Stimulated activated naive CD8-positive, alpha-beta T cell treated with anti-CD3 and anti-CD28 coated beads, Interleukin-15, Interleukin-2, amounts not matched to agents 100 ng/mL and 50 ng/mL, for 24 hours (primary cell): ENCODE measurements around the gene NR1H4.

Source experiments
- H3K27ac Mint-ChIP-seq: one replicate; pipeline ENCODE4 v1.8.0; 2021; ENCODE audit warnings: mild to moderate bottlenecking, mixed read lengths
- H3K27me3 Mint-ChIP-seq: one replicate; pipeline ENCODE4 v1.8.0; 2021; ENCODE audit warnings: mixed read lengths
- H3K36me3 Mint-ChIP-seq: one replicate; pipeline ENCODE4 v1.8.0; 2021; ENCODE audit warnings: low read depth, mixed read lengths
- H3K4me1 Mint-ChIP-seq: one replicate; pipeline ENCODE4 v1.8.0; 2021; ENCODE audit warnings: low read depth, mixed read lengths
- H3K4me3 Mint-ChIP-seq: one replicate; pipeline ENCODE4 v1.8.0; 2021; ENCODE audit warnings: mild to moderate bottlenecking, mixed read lengths
- H3K9me3 Mint-ChIP-seq: one replicate; pipeline ENCODE4 v1.8.0; 2021; ENCODE audit warnings: mixed read lengths

NR1H4 gene

DNA sequence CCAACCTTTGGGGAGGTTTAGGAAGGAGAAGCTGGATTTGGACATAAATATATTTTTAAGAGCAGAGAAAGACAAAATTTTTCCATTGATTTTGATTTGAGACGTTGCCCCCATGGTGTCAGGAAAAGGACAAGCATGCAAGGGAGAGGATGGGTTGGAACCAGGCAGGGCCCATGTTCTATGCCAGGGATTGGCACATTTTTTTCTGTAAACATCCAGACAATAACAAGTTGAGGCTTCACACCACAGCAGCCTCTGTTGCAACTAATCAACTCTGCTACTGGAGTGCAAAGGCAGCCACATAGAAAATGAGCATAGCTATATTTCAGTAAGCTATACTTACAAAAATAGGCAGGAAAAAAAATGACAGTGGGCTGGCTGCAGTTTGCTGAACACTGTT is 44.7 kb downstream of the NR1H4 start:
- no peaks in the 10 kb centered on the region for H3K36me3 Mint-ChIP-seq
- no peak overlapping the region for H3K4me3 Mint-ChIP-seq
- H3K27ac Mint-ChIP-seq, result no peak overlapping the region
- peaks cover 11% of the 10 kb centered on the region for H3K27me3 Mint-ChIP-seq
- H3K4me1 Mint-ChIP-seq, result no peaks in the 10 kb centered on the region
- H3K9me3 Mint-ChIP-seq, result peaks cover 9% of the 10 kb centered on the region

DNA sequence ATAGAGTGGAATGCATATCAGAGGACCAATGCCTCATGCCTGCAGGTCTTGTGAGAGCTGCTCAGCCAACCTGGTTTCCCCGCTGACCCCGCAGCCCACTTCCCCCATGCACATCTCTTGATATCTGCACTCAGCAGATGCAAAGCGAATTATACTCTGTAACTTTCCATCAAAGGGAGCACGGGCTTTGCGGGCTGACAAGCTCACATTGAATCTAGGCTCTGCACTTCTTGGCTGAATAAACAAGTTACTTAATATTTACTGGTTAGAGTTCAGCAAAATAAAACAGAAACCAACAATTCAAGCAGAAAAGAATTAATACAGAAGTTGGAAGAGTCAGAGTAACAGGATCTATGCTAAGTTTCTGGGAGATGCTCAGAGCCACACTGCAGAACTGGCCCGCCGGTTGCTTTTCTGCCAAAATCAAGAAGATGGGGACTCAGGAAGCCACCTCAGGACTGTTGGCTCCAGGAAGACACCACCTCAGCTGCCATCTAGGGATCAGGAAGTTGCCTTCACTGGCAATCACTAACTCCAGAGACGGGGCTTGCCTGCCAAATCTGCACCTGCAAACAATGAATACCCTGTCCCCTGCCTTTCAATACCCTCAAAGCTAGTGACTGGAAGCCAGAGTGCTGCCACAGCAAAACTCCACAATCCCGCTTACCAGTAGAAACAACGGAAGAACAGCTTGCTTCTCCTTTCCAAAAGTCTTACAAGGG is 46.5 kb downstream of the NR1H4 start:
- no peaks in the 10 kb centered on the region for H3K36me3 Mint-ChIP-seq
- H3K27me3 Mint-ChIP-seq, result peaks cover 16% of the 10 kb centered on the region

DNA sequence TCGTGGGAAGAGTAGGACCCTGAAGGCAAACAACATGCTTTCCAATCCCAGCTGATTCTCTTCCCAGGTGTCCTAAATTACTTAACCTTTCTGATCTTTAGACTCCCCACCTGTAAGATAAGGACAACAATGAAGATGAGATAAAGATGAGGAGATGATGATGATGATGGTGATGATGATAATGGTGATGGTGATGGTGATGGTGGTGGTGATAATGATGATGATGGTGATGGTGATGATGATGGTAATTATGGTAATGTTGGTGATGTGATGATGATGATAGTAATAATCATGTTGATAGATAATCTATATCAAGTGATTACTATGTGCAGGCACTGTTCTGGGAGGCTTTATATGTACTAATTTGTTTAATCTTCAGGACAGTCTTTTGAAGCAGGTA is 48.3 kb downstream of the NR1H4 start:
- H3K27me3 Mint-ChIP-seq, result peaks cover 16% of the 10 kb centered on the region
- no peaks in the 10 kb centered on the region for H3K4me1 Mint-ChIP-seq
- H3K36me3 Mint-ChIP-seq, result no peaks in the 10 kb centered on the region
- H3K27ac Mint-ChIP-seq, result no peak overlapping the region
- peaks cover 8% of the 10 kb centered on the region for H3K9me3 Mint-ChIP-seq
- H3K4me3 Mint-ChIP-seq, result no peak overlapping the region

More for the DNA sequence above, 46.5 kb downstream of the NR1H4 start:
- H3K9me3 Mint-ChIP-seq, result peaks cover 9% of the 10 kb centered on the region
- H3K4me3 Mint-ChIP-seq, result no peak overlapping the region
- no peaks in the 10 kb centered on the region for H3K4me1 Mint-ChIP-seq
- H3K27ac Mint-ChIP-seq, result no peak overlapping the region

DNA sequence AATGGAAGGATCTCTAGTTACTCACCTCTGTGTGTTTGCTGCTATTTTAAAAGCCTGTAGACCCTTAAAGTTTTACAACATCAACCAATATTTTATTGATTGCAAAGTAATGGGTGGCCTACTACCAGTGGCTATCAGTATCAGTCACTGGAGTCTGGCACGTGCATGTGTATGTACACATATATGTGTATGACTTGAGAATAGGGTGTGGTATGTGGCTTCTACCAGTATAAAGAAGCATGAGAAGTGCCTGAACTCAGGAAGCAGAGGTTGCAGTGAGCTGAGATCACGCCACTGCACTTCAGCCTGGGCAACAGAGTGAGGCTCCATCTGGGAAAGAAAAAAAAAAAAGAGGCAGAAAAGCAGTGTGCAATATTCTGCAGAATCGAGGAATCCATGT is 54.4 kb downstream of the NR1H4 start:
- no peaks in the 10 kb centered on the region for H3K9me3 Mint-ChIP-seq
- peaks cover 8% of the 10 kb centered on the region for H3K27me3 Mint-ChIP-seq
- no peak overlapping the region for H3K27ac Mint-ChIP-seq
- H3K4me3 Mint-ChIP-seq, result no peak overlapping the region
- no peaks in the 10 kb centered on the region for H3K4me1 Mint-ChIP-seq
- no peaks in the 10 kb centered on the region for H3K36me3 Mint-ChIP-seq

DNA sequence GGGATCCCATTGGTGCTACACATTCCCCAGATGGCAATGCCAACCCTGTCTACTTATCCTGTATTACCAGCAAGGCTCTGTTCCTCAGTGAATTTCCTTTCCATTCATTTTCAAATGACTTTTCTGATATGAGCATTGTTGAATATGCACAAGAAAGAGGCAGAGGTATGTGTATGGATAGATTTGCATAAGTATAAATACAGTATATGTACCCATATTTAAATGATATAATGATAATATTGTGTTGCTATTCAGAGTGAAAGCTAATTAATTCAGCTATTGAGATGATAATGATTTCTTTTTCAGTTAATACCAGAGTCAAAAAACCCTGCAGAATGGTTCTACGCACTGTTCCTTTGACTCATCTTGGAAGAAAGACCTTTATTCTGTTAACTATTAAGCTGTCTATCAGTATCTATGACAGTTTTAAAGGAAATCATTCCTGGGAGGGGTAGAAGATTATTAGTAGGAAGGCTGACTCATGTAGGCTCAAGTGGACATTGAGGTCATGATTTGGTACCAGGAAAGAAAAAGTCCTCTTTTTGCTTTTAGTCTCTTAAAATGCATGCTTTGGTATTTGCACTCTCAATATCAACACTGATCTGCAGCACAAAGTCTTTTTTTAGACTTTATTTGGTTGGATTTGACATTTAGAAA is 54.9 kb downstream of the NR1H4 start:
- Mint-ChIP-seq H3K9me3 (no peaks in the 10 kb centered on the region), H3K4me1 (no peaks in the 10 kb centered on the region), H3K4me3 (no peak overlapping the region), H3K27ac (no peak overlapping the region), H3K27me3 (peaks cover 12% of the 10 kb centered on the region), H3K36me3 (no peaks in the 10 kb centered on the region)

DNA sequence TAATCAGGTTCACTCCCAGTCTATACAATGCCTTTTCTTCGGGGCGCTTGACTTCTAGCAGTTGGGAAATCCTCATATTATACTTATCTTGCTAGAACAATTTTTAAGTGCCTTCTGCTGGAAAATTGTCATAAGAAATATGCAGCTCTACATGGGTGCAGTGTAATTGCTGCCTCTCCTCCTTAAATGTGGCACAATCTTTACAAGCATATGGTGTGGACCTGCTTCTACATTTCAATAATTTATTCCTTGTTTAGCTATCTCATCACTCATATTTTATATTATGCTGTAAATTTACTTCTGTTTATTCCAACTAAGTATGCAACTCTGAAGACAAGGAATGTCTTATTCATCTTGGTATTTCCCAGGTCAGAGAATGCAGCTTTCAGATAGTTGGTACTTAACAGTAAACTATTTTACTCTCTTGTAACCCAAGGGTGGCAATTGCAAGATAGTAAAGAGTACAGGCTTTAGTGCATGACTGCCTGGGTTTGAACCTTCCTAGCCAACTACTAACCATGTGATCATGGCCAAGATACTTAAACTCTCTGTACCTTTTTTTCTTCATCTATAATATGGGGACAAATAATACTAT is 56.2 kb downstream of the NR1H4 start:
- H3K27me3 Mint-ChIP-seq, result peaks cover 9% of the 10 kb centered on the region
- no peaks in the 10 kb centered on the region for H3K4me1 Mint-ChIP-seq
- H3K36me3 Mint-ChIP-seq, result no peaks in the 10 kb centered on the region
- no peak overlapping the region for H3K27ac Mint-ChIP-seq
- no peak overlapping the region for H3K4me3 Mint-ChIP-seq
- H3K9me3 Mint-ChIP-seq, result no peaks in the 10 kb centered on the region

DNA sequence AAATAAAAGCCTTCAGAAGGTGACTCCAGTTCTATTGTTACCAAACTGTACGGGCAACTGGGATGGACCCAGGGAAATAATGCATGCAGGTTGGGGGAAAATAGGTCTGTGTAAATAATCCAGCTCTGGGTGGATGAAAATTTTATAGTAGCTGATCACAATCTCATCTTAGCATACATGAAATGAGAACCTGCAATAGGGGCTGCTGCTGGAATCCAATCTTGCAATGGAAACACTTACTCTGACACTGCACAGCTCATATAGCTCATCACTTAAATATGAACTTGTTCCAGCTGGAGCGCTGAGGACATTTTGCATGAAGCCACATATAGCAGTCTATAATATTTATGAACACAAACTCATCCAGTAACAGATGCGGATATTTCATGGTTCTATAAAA is 59.7 kb downstream of the NR1H4 start:
- H3K4me3 Mint-ChIP-seq, result no peak overlapping the region
- H3K36me3 Mint-ChIP-seq, result no peaks in the 10 kb centered on the region
- no peaks in the 10 kb centered on the region for H3K4me1 Mint-ChIP-seq
- H3K27ac Mint-ChIP-seq, result no peak overlapping the region
- H3K27me3 Mint-ChIP-seq, result peaks cover 13% of the 10 kb centered on the region
- no peaks in the 10 kb centered on the region for H3K9me3 Mint-ChIP-seq

DNA sequence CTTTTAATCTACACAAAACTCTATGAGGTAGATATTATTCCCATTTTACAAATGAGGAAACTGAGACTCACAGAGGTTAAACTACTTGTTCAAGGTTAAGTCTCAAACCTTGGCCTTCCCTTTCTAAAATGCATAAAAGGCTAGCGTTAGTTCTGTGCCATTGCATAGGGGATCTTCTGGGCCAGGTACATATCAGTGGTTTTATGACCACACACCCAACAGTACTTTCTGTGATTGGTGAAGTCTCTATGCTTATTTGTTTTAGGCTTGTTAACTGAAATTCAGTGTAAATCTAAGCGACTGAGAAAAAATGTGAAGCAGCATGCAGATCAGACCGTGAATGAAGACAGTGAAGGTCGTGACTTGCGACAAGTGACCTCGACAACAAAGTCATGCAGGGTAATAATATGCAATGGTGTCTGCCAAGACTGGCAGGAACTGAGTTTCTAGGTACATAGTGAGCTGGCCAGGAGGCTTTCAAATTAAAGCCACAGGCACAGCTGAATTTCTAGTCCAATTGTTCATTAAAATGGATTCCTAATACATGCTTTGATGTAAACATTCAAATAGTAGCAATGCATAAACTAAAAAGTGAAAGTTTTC is 61.1 kb downstream of the NR1H4 start:
- no peaks in the 10 kb centered on the region for H3K4me1 Mint-ChIP-seq
- no peak overlapping the region for H3K4me3 Mint-ChIP-seq
- H3K36me3 Mint-ChIP-seq, result no peaks in the 10 kb centered on the region
- no peak overlapping the region for H3K27ac Mint-ChIP-seq
- H3K9me3 Mint-ChIP-seq, result no peaks in the 10 kb centered on the region
- peaks cover 13% of the 10 kb centered on the region for H3K27me3 Mint-ChIP-seq

DNA sequence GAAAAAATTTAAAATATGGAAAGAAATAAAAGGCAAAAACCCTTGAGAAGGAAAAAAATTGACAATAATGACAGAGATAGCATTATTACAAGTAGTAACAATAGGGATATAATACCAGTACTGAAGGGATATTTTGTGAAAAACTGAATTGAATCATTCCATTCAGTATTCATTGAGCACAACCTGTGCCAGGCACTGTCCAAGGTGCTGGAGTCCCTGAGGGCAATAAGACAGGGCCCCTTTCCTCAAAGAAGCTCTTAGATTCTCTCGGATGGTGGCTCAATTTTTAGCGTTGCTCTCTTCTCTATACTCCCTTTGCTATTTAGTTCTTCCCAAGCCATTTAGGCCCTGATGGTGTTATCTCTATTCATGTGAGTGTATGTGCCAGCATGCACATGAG is 65.5 kb downstream of the NR1H4 start:
- Mint-ChIP-seq H3K9me3 (no peaks in the 10 kb centered on the region), H3K27me3 (peaks cover 10% of the 10 kb centered on the region), H3K36me3 (no peaks in the 10 kb centered on the region), H3K4me3 (no peak overlapping the region), H3K4me1 (no peaks in the 10 kb centered on the region), H3K27ac (no peak overlapping the region)

DNA sequence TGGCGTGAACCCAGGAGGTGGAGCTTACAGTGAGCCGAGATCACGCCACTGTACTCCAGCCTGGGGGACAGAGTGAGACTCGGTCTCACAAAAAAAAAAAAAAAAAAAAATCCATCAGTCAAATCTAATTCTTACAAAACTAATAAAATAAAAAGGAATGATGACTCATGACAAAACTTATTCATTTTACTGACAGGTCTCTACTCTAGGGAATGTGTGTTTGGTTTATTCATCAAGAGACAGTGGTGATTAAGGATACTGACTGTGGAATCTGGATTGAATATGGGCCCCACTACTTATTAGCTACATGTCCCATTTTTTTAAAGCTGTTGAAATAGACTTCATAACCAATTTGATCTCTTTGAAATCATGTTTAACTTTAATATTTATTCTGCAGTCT is 70.5 kb downstream of the NR1H4 start:
- no peak overlapping the region for H3K4me3 Mint-ChIP-seq
- no peaks in the 10 kb centered on the region for H3K4me1 Mint-ChIP-seq
- H3K27me3 Mint-ChIP-seq, result peaks cover 6% of the 10 kb centered on the region
- no peaks in the 10 kb centered on the region for H3K9me3 Mint-ChIP-seq
- H3K36me3 Mint-ChIP-seq, result no peaks in the 10 kb centered on the region
- H3K27ac Mint-ChIP-seq, result no peak overlapping the region

DNA sequence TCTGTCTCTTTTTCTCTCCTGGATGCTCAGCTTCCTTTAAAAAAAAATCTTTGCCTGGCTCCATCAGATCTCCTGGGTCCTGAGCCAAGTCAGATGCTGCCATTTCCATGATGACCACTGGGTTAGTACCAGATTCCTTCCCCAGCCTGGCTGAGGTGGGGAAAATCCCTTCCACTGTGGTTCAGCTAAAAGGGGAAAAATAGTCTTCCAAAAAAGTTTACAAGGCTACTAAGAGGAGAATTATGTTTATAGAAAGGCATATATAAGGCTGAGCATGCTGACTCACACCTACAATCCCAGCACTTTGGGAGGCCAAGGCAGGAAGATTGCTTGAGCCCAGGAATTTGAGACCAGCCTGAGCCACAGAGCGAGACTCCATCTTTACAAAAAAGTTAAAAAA is 71.4 kb downstream of the NR1H4 start:
- Mint-ChIP-seq H3K4me1 (no peaks in the 10 kb centered on the region), H3K27ac (no peak overlapping the region), H3K9me3 (no peaks in the 10 kb centered on the region), H3K36me3 (no peaks in the 10 kb centered on the region), H3K4me3 (no peak overlapping the region), H3K27me3 (peaks cover 6% of the 10 kb centered on the region)

DNA sequence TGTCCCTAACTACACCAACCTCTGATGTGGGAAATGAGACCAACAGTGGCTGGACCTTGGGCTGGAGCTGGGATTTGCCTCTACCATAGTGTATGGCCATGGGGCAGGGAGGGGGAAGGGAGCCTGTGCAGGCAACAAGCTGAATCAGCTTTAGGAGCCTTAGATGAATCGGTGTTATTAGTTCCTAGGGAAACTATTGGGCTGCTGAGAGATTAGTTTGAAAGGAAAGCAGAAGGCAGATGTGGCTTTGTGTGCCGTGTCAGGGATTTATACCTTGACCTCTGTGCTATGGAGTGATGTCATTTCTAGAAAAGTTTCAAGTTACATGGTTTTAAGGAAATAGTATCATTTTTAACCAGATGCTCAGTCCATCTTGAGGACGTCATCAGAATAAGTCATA is 80.3 kb downstream of the NR1H4 start:
- Mint-ChIP-seq H3K4me3 (no peak overlapping the region), H3K4me1 (no peaks in the 10 kb centered on the region)

DNA sequence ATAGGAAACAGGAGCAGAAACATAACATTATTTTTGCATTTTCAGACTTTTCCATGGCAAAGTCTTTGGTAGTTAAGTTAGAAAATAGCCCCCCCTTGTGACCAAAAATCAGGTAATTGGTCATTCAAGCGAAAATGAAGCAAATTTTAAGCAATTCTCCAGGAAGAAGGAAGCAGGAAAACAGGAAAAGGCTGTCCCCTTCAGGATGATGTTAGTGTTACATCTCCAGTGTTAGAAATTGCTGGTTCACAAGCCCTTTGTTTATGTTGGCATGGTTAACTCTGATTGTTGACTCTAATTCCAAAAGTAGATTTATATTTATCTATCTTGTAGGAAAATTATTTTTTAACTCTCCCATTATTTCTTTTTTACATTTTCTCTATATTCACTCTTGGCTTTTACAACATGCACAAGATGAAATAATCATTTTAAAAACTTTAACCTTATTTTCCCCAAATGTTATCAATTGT is 81.0 kb downstream of the NR1H4 start:
- Mint-ChIP-seq H3K4me1 (no peaks in the 10 kb centered on the region), H3K27ac (no peak overlapping the region), H3K9me3 (no peaks in the 10 kb centered on the region), H3K27me3 (no peaks in the 10 kb centered on the region), H3K36me3 (no peaks in the 10 kb centered on the region), H3K4me3 (no peak overlapping the region)

More for the DNA sequence above, 80.3 kb downstream of the NR1H4 start:
- H3K27ac Mint-ChIP-seq, result no peak overlapping the region
- no peaks in the 10 kb centered on the region for H3K27me3 Mint-ChIP-seq
- no peaks in the 10 kb centered on the region for H3K9me3 Mint-ChIP-seq
- no peaks in the 10 kb centered on the region for H3K36me3 Mint-ChIP-seq

DNA sequence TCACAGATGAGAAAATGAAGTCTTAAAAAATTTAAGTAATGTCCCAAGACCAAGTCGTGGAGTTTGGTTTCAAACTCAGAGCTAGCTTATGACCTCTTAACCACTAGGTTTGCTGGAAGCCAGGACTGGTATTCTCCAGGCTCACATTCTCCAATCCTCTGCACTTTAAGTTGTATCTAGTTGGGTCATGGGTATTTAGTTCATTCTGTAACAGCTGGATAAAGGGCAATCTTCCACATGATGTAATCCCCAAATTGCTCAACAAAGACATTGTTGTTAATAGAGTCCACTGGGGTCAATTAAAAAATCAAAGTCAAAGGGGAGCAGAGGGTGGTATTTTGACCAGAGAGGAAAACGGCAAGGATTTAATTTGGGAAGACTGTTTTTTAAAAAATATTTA is 82.1 kb downstream of the NR1H4 start:
- Mint-ChIP-seq H3K36me3 (no peaks in the 10 kb centered on the region), H3K9me3 (no peaks in the 10 kb centered on the region), H3K27me3 (peaks cover 5% of the 10 kb centered on the region), H3K4me1 (no peaks in the 10 kb centered on the region), H3K4me3 (no peak overlapping the region), H3K27ac (no peak overlapping the region)

DNA sequence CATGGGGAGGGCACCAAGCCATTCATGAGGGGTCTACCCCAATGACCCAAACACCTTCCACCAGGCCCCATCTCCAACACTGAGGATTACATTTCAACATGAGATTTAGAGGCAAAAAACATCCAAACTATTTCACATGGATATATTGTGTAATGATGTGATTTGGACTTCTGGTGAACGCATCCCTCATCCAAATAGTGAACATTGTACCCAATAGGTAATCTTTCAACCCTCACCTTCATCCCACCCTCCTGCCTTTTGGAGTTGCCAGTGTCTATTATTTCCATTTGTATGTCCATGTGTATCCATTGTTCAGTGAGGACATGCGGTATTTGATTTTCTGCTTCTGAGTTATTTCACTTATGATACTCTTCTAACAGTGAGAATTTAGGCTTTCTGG is 83.7 kb downstream of the NR1H4 start:
- H3K4me1 Mint-ChIP-seq, result no peaks in the 10 kb centered on the region
- no peaks in the 10 kb centered on the region for H3K36me3 Mint-ChIP-seq
- no peak overlapping the region for H3K27ac Mint-ChIP-seq
- H3K9me3 Mint-ChIP-seq, result no peaks in the 10 kb centered on the region
- H3K4me3 Mint-ChIP-seq, result no peak overlapping the region
- peaks cover 8% of the 10 kb centered on the region for H3K27me3 Mint-ChIP-seq
